ENCODE measurements around the gene ZNF275. TPM values are rescaled to one million over a fixed set of nuclear protein-coding genes. Genes with fewer than 3 reads are reported as not detected.

Gene ZNF275
- total and polyA plus RNA-seq, 2 donors (not counting 1 experiment from before 2014, with no cell fraction given) = 8.8 to 17.6 TPM

- 60% methylated on average over 1 of the region's 1 CpG for WGBS (ENCODE audit: insufficient coverage)
- Mint-ChIP-seq H3K27me3 (no peaks in the 10 kb centered on the region), H3K9me3 (ENCODE audit: insufficient read depth) (no peaks in the 10 kb centered on the region), H3K4me1 (no peaks in the 10 kb centered on the region), H3K27ac (no peak overlapping the region), H3K4me3 (no peak overlapping the region)
- no peak for ATAC-seq (ENCODE audit: low read depth)
- no peak for TF ChIP-seq CTCF (IDR thresholded peaks at IDR 0.05)
- no peak for TF ChIP-seq EZH2 (IDR thresholded peaks at IDR 0.05; ENCODE audit: borderline replicate concordance, insufficient read depth, low read depth, low read length, poor library complexity, severe bottlenecking)
- H3K4me2 ChIP-seq (replicated peaks; ENCODE audit: low read depth, low read length, poor library complexity, severe bottlenecking) = no peak overlapping the region
- CTCF ChIA-PET = no interaction called here
- H3K4me3 ChIP-seq (ENCODE audit: control extremely low read depth in 1 of 5, extremely low read depth in 1 of 5, insufficient read depth in 1 of 5, low read depth in 2 of 5, low read length in 4 of 5) = no peak overlapping the region
- no peaks in the 10 kb centered on the region for H4K20me1 ChIP-seq (ENCODE audit: control insufficient read depth, insufficient read depth, low read length, poor library complexity, severe bottlenecking)
- H3K27me3 ChIP-seq (replicated peaks in 1 of 4; ENCODE audit: control extremely low read depth in 1 of 4, control insufficient read depth in 3 of 4, insufficient read depth in 4 of 4, low read length in 3 of 4) = no peaks in the 10 kb centered on the region
- H3K36me3 ChIP-seq (replicated peaks in 1 of 2; ENCODE audit: control extremely low read depth in 1 of 2, control insufficient read depth in 1 of 2, extremely low read depth in 1 of 2, insufficient read depth in 2 of 2, low read length in 1 of 2) = no peaks in the 10 kb centered on the region
- no peak for DNase-seq
- H3K9ac ChIP-seq (ENCODE audit: low read length) = no peak overlapping the region
- no peak overlapping the region for H2AFZ ChIP-seq (ENCODE audit: insufficient read depth, low read depth, low read length, poor library complexity, severe bottlenecking)
- no peaks in the 10 kb centered on the region for H3K9me3 ChIP-seq (ENCODE audit: control extremely low read depth in 1 of 3, control insufficient read depth in 2 of 3, insufficient read depth in 1 of 3, low read length in 2 of 3)
- H3K79me2 ChIP-seq (ENCODE audit: control insufficient read depth, insufficient read depth, low read length) = no peaks in the 10 kb centered on the region
- intact Hi-C loops (cut with micrococcal nuclease) = no loop called here
- H3K27ac ChIP-seq (ENCODE audit: low read length in 2 of 2) = no peak overlapping the region
- no peaks in the 10 kb centered on the region for H3K4me1 ChIP-seq (ENCODE audit: control insufficient read depth in 2 of 2, insufficient read depth in 2 of 2, low read length in 2 of 2)
- POLR2A ChIA-PET = no interaction called here
These were observed 21.1 kb upstream of the ZNF275 start for GRCh38 chrX:153312842-153313241.

GRCh38 chrX:153317306-153317705, 16.6 kb upstream of the ZNF275 start:
- WGBS (ENCODE audit: insufficient coverage) = 80% methylated on average over 2 of the region's 8 CpGs
- Mint-ChIP-seq H3K27ac (no peak overlapping the region), H3K4me1 (no peaks in the 10 kb centered on the region), H3K27me3 (peaks cover 8% of the 10 kb centered on the region), H3K9me3 (ENCODE audit: insufficient read depth) (no peaks in the 10 kb centered on the region), H3K4me3 (no peak overlapping the region)
- no peaks in the 10 kb centered on the region for H3K4me1 ChIP-seq (ENCODE audit: control insufficient read depth in 2 of 2, insufficient read depth in 2 of 2, low read length in 2 of 2)
- H3K79me2 ChIP-seq (ENCODE audit: control insufficient read depth, insufficient read depth, low read length) = no peaks in the 10 kb centered on the region
- no peak overlapping the region for H3K4me3 ChIP-seq (ENCODE audit: control extremely low read depth in 1 of 5, extremely low read depth in 1 of 5, insufficient read depth in 1 of 5, low read depth in 2 of 5, low read length in 4 of 5)
- no peaks in the 10 kb centered on the region for H3K36me3 ChIP-seq (replicated peaks in 1 of 2; ENCODE audit: control extremely low read depth in 1 of 2, control insufficient read depth in 1 of 2, extremely low read depth in 1 of 2, insufficient read depth in 2 of 2, low read length in 1 of 2)
- no peaks in the 10 kb centered on the region for H4K20me1 ChIP-seq (ENCODE audit: control insufficient read depth, insufficient read depth, low read length, poor library complexity, severe bottlenecking)
- TF ChIP-seq EZH2 (IDR thresholded peaks at IDR 0.05; ENCODE audit: borderline replicate concordance, insufficient read depth, low read depth, low read length, poor library complexity, severe bottlenecking) = no peak
- no peak for TF ChIP-seq CTCF (IDR thresholded peaks at IDR 0.05)
- ChIA-PET POLR2A (no interaction called here), CTCF (no interaction called here)
- no peak overlapping the region for H3K4me2 ChIP-seq (replicated peaks; ENCODE audit: low read depth, low read length, poor library complexity, severe bottlenecking)
- intact Hi-C loops (cut with micrococcal nuclease) = no loop called here
- no peak overlapping the region for H3K9ac ChIP-seq (ENCODE audit: low read length)
- DNase-seq (no peak), ATAC-seq (ENCODE audit: low read depth) (no peak)
- H2AFZ ChIP-seq (ENCODE audit: insufficient read depth, low read depth, low read length, poor library complexity, severe bottlenecking) = no peak overlapping the region
- H3K9me3 ChIP-seq (ENCODE audit: control extremely low read depth in 1 of 3, control insufficient read depth in 2 of 3, insufficient read depth in 1 of 3, low read length in 2 of 3) = no peaks in the 10 kb centered on the region
- H3K27me3 ChIP-seq (replicated peaks in 1 of 4; ENCODE audit: control extremely low read depth in 1 of 4, control insufficient read depth in 3 of 4, insufficient read depth in 4 of 4, low read length in 3 of 4) = peaks cover 0 to 4% (median 0%) of the 10 kb centered on the region in 4 experiments
- H3K27ac ChIP-seq (ENCODE audit: low read length in 2 of 2) = no peak overlapping the region
